ENCODE results near the gene ZNF18.

DNA sequence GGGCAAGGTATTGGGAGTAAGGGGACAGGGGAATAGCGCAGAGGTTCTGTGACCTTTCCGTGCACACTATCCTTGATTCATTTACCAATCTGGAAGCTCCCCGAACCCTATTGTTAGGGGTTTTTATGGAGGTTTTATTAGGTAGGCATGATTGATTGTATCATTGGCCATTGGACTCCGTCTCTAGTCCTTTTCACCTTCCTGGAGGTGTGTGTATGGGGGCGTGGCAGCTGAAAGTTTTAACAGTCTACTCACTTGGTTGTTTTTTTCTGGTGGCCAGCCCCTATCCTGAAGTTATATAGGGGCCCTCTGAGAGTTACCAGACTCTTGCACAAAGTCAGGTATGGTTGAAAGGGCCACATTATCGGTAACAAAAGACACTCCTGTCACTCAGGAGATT, 46.4 kb upstream of the ZNF18 start:
- TF ChIP-seq SNAI2 (CRISPR knock-in tag; IDR thresholded peaks at IDR 0.05) (no peak), RARB (CRISPR knock-in tag; IDR thresholded peaks at IDR 0.05) (no peak), ZFP3 (CRISPR knock-in tag; IDR thresholded peaks at IDR 0.05) (no peak), PATZ1 (CRISPR knock-in tag; IDR thresholded peaks at IDR 0.05; ENCODE audit: borderline replicate concordance) (no peak), ESRRG (CRISPR knock-in tag; IDR thresholded peaks at IDR 0.05) (no peak)
